Stimulated activated CD8-positive, alpha-beta memory T cell treated with anti-CD3 and anti-CD28 coated beads, Interleukin-15, amount 100 ng/mL, for 48 hours (primary cell): ENCODE results near the gene CELF1.

Experiments
- DNase-seq, 2 donors: peaks; one replicate each; pipeline ENCODE4 v3.0.0-alpha.2; 2020; ENCODE audit warnings: low read depth in 2 of 2

CELF1 gene

DNA sequence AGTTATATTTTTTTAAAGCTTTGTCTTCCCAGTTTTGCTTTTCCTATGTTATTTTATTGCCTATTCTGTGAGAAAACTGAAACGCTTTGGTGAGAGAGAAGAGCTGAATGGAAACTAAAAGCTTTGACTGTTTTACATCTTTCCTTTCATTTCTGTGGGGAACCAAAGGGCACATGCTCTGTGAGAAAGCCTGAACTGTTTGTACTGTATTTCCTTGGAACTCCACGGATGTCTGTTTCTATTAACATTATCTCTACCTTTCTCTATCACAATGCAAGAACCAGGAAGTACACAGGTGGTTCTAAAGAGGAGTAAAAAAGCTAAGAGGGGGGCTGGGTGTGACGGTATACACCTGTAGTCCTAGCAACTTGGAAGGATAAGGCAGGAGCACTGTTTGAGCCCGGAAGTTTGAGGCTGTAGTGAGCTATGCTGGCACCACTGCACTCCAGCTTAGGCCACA is 43.8 kb downstream of the CELF1 start:
- no peak for DNase-seq

DNA sequence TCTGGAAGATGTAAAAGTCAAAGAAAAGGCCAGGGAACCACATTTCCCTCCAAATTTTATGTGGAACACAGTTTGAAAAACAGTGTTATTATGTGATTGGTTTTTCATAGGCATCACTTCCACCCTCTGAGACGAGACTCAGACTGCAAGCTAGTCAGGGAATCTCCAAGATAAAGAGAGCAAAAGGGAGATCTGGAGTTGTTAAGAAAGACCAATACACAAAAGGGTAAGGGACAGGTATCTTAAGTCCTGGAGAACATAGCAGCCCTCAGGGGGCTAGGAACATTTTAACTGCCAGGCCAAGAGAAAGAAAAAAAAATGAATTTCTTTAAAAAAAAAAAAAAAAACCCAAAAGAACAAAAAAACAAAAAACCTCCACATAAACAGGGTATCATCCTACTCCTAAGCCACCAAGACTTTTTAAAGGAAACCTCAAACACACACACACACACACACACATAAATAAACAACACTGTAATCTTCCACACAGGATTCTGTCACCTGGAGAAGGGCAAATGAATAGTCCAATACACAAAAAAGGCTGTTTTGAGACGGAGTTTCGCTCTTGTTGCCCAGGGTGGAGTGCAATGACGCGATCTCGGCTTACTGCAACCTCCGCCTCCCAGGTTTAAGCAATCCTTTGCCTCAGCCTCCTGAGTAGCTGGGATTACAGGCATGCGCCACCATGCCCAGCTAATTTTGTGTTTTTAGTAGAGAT is 44.5 kb downstream of the CELF1 start:
- no peak for DNase-seq

- DNase-seq = no peak
Observed at GRCh38 chr11:47507563-47508239, 45.2 kb downstream of the CELF1 start.

DNA sequence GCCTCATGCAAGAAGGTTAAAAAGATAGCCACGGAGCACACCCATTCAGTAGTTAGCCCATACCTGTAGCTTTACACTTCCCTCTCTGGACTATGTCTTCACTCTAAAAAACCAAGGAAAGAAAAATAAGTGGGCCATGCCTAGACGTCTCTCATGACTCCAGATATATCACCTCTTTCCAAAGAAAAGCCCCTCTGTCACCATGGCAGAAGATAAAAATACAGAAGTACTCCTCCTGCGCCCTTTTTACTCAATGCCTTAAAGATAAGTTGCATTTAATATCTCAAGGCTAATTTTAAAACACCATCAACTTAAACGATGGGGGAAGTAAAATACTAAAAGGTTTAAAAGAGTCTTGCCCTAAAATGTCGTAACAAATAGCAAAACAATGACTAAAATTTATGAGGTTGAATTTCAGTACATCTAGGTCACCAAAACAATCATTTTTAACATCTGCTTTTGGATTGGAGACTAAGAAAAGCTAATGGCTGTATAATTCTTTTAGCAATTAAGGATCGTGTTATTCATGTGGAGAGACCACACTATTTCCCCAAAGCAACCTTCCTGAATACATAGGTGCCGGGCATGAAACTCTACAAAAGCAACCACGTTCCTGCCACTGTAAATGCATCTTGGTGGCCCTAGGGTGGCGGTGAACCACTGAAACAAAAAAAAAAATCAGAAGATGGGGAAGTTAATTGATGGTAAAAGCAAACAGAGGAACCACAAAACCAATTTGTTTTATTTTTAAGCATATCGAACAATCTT is 46.0 kb downstream of the CELF1 start:
- no peak for DNase-seq

GRCh38 chr11:47506373-47506772 is 46.6 kb downstream of the CELF1 start:
- no peak for DNase-seq

GRCh38 chr11:47504910-47505309 is 48.0 kb downstream of the CELF1 start:
- DNase-seq = no peak

DNA sequence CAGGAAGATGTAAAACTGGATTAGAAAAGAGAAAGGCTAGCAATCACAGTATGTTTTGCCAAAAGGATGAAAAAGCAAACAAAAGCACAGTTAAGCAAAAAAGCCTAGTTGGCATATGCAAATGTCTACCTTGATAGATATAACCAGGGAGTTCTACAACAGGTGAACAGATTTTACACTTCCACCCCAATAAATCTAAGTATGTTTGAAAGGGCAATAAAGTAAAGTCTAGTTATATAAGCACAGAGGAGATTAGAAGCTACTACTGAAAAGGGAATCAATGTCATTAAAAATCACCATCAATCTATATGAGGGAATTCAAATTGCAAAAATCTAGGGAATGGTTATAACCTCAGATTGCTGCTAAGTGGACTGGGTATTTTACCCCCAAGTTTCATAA is 49.7 kb downstream of the CELF1 start:
- DNase-seq = no peak

DNA sequence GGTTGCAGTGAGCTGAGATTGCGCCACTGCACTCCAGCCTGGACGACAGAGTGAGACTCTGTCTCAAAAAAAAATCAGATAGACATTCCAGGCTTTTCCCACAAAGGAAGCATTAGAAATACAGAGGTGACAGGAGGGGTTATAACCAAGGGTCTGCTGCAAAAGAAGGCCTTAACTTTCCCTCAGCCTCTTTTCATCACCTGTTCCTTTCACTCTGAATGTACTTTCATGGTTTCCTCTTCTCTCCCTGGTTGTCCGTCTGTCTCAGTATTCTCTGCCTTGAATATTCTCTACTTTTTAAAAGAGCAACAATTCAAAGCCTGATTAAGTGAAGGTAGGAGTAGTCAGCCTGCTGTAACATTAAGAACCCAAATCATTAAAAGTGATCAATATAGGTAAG is 50.2 kb downstream of the CELF1 start:
- DNase-seq = no peak

GRCh38 chr11:47501101-47501500 is 51.8 kb downstream of the CELF1 start:
- no peak for DNase-seq

GRCh38 chr11:47500121-47500520 is 52.8 kb downstream of the CELF1 start:
- no peak for DNase-seq

DNA sequence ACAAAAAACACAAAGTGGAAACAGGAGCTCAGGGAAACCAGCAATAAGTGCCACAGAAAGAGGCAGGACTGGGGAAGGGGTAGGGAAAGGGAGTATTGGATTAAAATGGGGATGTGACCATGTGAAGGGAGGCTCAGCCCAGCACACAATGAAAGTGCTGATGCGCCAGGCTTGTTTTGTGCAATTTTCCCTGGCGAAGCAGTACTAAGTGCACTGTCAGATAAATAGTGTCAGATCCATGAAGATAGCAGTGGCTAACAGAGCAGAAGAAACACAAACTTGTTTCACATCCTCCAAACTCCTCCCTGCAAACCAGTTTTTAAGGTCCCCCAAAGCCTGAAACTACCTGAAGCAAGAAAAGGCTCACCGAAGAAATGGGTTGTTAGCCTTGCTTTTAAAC is 53.3 kb downstream of the CELF1 start:
- no peak for DNase-seq

DNA sequence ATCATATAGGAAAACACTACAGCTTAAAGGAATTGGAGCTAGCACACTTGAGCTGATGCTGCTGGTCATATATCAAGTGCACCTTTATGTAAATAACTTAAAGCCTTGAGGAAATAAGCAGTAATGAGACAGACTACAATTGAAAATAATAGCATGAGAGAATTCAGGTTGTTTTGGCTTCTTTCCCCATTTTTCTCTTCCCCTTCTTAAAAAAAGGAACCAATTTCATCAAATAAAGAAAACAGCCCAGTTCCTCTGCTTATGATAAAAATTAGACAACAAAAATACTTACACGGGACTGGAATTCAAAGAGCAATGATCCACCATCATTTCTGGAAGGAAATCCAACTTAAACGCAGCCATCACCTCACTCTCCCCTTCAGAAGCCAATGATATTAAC is 53.8 kb downstream of the CELF1 start:
- no peak for DNase-seq

DNA sequence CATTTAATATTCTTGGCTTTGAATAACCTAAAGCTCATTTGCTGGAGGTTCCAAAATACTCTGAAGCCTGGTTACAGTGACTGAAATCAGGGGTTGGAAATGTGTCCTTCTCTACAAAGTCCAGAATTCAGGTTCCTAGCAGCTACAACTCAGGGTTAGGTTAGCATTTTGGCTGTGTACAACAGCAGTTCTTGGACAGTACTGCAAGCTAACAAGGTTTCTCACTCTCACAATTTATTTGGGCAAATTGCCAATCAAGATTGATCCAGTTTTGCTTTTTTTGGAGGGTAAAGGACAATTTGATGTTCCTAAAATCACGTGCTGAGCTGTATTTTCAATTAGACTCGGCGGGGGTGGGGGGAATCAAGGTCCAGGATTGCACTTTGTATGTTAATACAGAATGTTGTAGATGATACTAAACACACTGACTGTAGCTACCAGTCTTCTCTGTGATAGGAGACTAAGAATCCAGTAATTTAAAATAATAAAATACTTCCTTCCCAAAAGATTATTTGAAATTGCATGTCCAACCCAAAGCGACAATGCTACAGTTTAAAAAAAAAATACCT is 54.3 kb downstream of the CELF1 start:
- no peak for DNase-seq

DNA sequence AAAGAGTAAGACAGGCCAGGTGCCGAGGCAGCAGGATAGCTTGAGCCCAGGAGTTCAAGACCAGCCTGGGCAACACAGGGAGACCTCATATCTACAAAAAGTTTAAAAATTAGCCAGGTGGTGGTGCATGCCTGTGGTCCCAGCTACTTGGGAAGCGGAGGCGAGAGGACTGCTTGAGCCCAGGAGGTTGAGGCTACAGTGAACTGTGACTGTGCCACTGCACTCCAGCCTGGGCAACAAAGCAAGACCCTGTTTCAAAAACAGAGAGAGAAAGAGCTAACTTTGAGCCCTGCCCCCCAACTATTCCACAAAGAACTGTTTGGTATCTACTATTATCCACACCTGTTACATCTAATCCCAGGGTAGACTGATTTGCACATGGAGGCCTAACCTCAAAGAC is 54.8 kb downstream of the CELF1 start:
- DNase-seq = no peak

- DNase-seq = no peak
Observed at GRCh38 chr11:47496808-47497207, 56.1 kb downstream of the CELF1 start.

GRCh38 chr11:47495856-47496217 is 57.1 kb downstream of the CELF1 start:
- DNase-seq = no peak

DNA sequence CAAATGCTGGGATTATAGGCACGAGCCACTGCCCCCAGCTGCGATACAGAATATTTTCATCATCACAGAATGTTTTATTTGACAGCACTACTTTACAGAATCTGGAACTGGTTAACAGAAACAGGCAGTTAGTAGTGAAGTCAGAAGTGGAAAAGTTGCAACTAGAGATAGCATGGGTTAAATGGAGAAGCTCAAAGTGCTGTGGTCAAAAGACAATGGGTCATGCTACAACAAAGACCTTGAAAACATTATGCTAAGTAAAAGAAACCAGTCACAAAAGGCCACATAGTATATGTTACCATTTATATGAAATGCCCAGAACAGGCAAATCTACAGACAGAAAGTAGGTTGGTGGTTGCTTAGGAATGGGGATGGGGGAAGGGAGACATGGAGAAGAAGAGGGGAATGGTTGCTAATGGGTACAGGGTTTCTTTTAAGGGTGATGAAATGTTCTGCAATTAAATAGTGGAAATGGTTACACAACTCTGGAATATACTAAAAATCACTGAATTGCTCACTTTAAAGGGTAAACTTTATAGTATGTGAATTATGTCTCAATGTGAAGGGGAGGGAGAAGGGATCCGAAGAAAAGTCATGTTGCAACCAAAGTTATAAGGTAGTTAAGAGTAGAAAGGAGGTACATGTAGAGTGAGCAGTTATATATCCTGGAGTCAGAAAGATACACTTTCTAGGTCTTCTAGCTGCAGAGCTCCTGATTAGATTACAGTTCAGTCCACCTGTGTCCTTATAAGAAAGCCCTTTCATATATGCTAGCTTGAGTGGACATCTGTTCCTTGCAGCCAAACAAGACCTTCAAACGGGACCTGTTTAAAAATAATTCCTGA is 57.7 kb downstream of the CELF1 start:
- no peak for DNase-seq

- no peak for DNase-seq
Observed at GRCh38 chr11:47489395-47489755, 63.6 kb downstream of the CELF1 start.

DNA sequence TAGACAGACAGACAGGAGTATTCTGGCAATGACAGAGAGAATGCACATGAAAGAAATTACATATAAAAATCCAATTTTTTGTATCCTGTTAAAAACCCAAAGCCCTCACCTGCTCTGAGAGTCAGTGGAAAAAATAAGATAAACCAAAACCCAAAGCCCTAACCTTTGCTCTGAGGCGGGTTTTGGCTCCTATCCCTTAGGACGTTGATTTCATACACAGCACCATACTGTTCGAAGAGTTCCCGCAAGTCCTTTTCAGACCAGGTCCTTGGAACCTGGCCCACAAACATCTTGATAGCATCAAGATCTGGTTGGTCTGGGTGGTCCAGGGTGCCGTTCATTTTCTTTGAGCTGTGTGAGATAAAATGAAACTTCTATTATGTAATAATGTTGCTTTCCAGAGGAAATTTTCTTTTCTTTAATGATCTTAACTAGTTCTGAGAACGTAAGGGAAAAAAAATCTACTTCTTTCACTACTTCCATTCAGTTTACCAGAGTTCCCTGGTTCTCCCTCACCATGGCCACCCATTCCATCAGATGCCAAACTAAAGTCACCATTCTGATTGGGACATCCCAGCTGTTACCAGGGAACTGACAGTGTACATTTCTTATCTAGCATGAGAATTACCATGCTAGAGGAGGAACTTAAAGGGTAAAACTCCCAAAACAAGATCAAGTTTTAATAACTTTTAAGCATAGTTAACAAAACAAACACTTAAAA is 64.1 kb downstream of the CELF1 start:
- no peak for DNase-seq

DNA sequence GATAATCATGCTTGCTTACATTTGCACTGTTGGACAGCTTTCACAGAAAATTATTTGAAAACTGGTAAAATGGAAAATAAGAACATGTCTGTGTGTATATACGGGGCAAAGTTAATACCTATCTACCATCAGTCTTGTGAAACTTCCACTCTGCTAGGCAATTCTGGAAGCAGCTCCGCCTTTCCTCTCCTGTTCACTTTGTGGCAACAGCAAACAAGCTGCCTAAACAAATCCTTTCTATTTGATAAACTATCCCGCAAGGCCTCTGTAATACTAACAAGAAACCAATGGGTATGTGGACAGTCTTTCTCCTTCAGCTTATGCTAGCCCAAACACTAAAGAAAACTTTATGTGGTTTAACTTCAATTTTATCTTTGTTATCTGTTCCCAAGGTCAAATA is 64.8 kb downstream of the CELF1 start:
- DNase-seq = no peak

GRCh38 chr11:47487421-47487820 is 65.5 kb downstream of the CELF1 start:
- DNase-seq = no peak
